H4 (cell line): ENCODE results near the gene GRM7. TPM values are rescaled to one million over a fixed set of nuclear protein-coding genes. Genes with fewer than 3 reads are reported as not detected.

Experiments used
- DNase-seq: peaks from one replicate; pipeline ENCODE4 v3.0.0-alpha.2; 2015; ENCODE audit warnings: low spot score
- total RNA-seq: library from RNA; depleted of rRNA; stranded (reverse); fragments of >200 nt; shearing (Covaris generic); gene quantifications from 2 replicates; pipeline ENCODE4 v1.2.3, GENCODE V29; 2014

Gene GRM7
- total RNA-seq, 1 experiment from 2014 or later = not detected

- DNase-seq = no peak
These were observed 796.5 kb downstream of the GRM7 start for GRCh38 chr3:7657214-7658112.

DNA sequence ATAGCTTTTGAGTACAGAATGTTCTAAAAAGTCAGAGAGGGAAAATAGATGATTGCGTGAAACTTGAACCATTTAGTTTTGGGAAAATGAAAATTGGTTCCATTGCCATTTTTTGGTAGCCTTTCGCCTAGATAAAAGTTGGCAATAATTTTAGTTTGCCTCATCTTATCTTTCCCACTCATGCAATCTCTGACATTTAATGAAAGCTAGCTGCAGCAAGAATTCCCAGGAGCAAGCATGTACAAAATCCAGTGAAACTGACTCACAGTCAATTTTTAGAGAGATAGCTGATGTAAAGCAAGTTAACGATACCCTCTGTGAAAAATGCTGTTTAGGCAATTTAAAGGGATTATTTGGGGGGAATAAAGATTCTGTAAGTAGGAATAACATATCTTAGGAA lies 797.4 kb downstream of the GRM7 start:
- DNase-seq = no peak

DNA sequence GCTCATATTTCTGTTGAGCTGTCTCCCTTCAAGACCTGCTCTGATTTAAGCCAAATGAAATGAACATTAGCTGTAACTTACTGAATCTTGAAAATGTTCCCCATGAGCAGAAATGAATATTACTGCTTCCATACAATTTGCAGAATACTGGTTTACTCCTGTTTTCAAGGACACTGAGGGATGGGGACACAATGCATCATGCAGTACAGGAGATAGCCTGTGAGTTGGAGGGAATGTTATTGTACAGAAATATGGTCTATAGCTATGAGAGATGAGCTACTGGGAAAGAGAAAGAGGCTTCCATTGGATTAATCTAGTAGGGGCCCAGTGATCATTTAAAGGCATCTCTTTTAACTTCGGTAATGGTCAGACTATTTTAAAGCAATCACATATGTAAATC lies 798.2 kb downstream of the GRM7 start:
- DNase-seq = no peak

GRCh38 chr3:7663771-7664170 lies 802.9 kb downstream of the GRM7 start:
- DNase-seq = no peak

GRCh38 chr3:7667774-7668173 lies 806.9 kb downstream of the GRM7 start:
- no peak for DNase-seq

- no peak for DNase-seq
These were observed 808.7 kb downstream of the GRM7 start for GRCh38 chr3:7669641-7670040.

DNA sequence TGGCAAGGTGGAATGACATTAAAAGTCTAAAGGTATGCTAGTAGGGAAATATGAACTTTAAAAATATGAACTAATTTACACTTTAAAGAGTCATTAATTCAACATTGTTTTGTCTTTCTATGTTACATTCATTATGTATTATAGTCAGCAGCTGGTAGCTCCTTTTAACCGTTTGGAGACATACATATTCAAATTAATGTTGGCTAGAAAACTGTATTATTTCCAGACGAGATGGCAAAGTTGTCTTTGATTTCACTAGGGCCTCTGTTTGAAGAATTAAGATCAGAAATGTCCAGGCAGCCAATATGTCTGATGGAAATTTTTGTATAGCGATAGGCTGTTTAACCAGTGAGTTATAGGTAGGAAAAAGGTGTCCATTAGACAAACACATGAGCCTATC lies 817.6 kb downstream of the GRM7 start:
- no peak for DNase-seq

DNA sequence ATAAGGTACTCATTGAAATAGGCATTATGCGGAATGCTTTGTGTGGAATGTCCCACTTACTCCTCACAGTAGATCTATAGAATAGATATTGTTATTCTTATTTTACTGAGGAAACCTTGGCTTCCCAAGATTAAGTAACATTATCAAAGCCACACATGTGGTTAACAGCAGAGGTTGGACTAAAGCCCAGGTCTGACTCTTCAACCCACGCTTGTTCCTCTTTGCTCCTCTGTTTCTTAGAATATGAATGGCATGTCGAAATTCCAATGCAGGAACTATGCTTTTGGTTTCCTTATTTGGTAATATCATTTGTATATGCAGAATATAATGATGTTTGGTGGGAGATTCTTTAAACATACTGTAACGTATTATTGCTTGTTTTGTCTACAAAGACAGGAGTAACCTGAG lies 821.9 kb downstream of the GRM7 start:
- DNase-seq = peak; percentile 70

DNA sequence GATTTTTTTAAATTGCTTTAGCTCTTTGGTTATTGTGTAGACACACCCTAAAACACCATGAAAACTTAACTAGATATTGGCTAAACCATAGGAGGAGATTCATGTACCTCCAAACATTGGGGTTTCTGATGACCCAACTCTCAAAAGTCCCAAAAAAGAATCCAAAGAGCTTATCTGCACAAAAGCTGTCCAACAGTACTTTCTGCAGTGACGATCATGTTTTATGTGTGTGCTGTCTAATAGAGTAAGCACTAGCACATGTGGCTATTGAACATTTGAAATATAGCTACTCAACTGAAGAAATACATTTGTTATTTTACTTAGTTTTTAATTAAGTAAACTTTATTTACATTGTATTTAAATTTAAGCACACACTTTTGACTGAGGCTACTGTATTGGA lies 822.5 kb downstream of the GRM7 start:
- no peak for DNase-seq

GRCh38 chr3:7684182-7684715 lies 823.3 kb downstream of the GRM7 start:
- DNase-seq = no peak

- no peak for DNase-seq
These were observed 826.7 kb downstream of the GRM7 start for GRCh38 chr3:7687428-7688147.

GRCh38 chr3:7692866-7693265 lies 832.0 kb downstream of the GRM7 start:
- no peak for DNase-seq

DNA sequence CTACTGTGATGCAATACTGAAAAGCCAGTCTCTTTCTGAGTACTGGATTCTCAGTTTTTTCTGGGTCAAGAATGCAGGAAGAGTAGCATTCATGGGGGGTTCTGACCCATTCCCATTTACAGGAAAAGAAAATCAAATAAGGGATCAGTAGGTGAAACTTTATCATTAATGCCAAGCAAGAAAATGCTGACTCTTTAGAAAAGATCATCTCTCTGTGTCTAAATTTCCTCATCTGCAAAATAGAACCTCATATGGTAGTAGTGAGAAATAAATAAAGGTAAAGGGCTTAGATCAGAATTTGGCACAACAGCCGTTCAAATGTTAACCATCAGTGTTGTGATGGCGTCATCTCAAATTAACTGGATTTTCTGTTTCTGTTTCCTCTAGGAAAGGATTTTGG lies 833.1 kb downstream of the GRM7 start:
- no peak for DNase-seq

DNA sequence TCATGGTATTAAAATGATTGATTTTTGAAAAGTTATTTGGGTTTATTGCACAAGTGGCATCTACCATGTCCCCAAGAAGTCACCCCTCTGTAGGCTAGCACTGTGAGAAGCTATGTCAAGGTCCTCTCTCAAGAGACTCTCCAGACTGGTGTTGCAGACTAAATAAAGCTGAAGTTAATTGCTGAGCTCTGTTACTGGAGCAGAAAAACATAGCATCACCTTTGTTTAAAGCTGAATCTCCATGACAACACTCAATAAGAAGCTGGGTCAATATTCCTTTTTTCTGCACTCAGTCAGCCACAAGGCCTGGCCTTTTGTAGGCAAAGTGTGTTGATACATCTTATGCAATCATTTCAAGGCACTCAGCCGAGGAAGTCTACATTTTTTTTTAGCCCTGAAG lies 834.1 kb downstream of the GRM7 start:
- no peak for DNase-seq

DNA sequence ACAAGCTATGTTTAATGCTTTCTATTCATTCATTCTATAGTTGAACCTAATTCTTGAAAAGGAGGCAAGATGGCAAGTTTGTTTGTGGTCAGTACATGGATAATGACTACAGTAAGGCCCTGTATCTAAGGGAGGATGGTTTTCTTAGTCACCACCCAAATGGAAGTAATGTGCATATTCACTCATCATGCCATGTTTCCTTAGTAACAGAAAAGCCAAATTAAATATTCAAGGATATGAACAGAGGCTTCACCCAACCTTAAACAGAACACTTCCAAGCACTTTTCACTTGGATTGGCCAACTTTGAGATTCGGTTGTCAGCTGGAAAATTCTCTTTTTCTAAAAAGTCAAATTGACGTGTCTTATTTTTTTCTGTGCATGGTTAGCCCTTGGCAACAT lies 835.4 kb downstream of the GRM7 start:
- no peak for DNase-seq

- no peak for DNase-seq
These were observed 836.6 kb downstream of the GRM7 start for GRCh38 chr3:7697548-7697947.

- DNase-seq = no peak
These were observed 839.6 kb downstream of the GRM7 start for GRCh38 chr3:7700539-7700938.

DNA sequence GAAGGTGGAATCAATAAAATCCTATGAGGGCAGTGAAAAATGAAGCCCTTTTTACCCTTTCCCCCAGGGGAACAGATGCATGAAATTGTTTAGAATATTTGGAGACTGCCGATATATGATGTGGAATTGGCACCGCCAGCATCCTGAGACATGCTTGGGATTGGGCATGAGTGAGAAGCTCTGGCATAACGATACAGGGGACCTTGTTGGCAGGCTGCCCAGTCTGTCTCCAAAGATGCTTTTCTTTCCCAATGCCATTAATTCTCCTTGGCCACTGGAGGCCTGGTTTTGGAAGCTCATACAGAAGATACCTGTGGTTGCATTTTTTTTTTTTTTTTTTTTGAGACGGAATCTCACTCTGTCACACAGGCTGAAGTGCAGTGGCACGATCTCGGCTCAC lies 840.1 kb downstream of the GRM7 start:
- no peak for DNase-seq

GRCh38 chr3:7707187-7707586 lies 846.3 kb downstream of the GRM7 start:
- DNase-seq = no peak

DNA sequence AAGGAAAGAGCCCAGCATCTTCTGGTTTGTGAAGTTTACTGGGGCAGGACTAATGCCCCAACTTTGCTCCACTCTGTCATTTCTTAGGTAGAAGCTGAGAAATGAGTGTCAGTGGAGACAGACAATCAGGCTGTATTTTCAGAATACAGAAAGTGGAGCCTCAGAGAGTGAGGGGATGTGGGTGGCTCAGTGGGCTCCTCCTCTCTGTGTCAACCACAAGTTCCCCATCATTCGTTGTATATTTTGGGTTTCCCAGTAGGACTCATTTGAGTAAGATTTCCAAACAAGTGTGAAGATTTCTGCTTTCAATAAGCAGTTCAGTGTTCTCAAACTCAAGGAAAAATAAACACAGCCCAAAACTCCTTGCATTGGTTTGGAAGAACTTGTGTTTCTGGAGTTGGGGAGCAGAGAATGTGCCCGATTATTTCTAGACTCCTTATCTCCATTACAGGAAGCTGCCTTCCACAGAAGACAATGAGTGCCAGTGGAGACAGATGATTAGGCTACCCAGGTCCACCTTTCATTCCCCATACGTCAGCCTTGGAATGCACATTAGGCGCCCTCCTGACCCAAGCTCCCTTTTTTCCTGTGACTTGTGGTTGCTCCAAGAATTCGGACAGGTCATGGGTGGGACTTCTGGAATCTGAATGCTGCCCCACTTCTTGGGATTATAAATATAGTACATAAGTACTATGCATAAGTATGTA lies 848.6 kb downstream of the GRM7 start:
- no peak for DNase-seq

DNA sequence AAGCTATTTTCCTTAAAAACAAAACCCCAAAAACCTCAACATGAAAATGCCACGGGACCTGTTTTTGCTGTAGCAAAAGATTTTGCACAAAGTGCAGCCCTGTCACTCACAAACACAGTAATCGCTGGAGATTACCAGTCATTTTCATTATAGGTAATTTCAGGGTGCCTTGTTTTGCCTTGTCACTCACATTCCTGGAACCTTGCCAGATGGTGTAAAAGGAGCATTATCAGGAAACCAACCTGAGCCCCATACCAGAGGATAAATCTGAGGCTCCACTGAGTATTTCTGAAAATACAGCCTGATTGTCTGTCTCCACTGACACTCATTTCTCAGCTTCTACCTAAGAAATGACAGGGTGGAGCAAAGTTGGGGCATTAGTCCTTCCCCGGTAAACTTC lies 849.4 kb downstream of the GRM7 start:
- no peak for DNase-seq

- no peak for DNase-seq
These were observed 852.8 kb downstream of the GRM7 start for GRCh38 chr3:7713724-7714123.
